B cell (primary cell): ENCODE data around the gene MOB2.

ENCODE experiments used
- CTCF ChIP-seq: fragments of 200-600 bp; IDR thresholded peaks from one replicate; pipeline ENCODE4 v1.8.0; 2022; ENCODE audit warnings: antibody characterized with exemption, mild to moderate bottlenecking
- EZH2 ChIP-seq: IDR thresholded peaks from 2 replicates; pipeline ENCODE4 v1.6.1; 2012; ENCODE audit warnings: borderline replicate concordance, low read depth, mild to moderate bottlenecking, moderate library complexity, low read length; ENCODE audit not compliant: insufficient read depth, poor library complexity, severe bottlenecking

GRCh38 chr11:1486054-1486825 is at the start of gene MOB2:
- no peak for TF ChIP-seq CTCF
- no peak for TF ChIP-seq EZH2
